Measurements from ENCODE around the gene OR3A1.

- TF ChIP-seq EZH2 (IDR thresholded peaks at IDR 0.05): no peak
- TF ChIP-seq POLR2AphosphoS5 (IDR thresholded peaks at IDR 0.05; ENCODE audit: borderline replicate concordance, low read depth, low read length): no peak
These were observed 22.0 kb downstream of the OR3A1 start for GRCh38 chr17:3276126-3276525.
